AG04450 (cell line): Measurements from ENCODE around the gene RBFOX2. TPM values are rescaled to one million over a fixed set of nuclear protein-coding genes. Genes with fewer than 3 reads are reported as not detected.
A peak's percentile ranks its signal among the peaks of the same experiment; 100 is the strongest.
"Not testable (repeated sequence)": the region's sequence is repeated elsewhere in the genome, so short reads cannot be mapped to it uniquely, and the experiment has no call there.

Experiments used
- CTCF ChIA-PET: fragments of 300-600, 350-600 bp; formaldehyde crosslinking; extraction: SDS; loops from one replicate; lab custom pipeline; 2022; ENCODE audit warnings: antibody characterized with exemption, inconsistent platforms; lab: Charles Lee
- POLR2A ChIA-PET: fragments of 350-600 bp; formaldehyde crosslinking; extraction: SDS; loops from one replicate; lab custom pipeline; 2021; ENCODE audit warnings: antibody characterized with exemption, inconsistent platforms; lab: Yijun Ruan, JAX
- DNase-seq: peaks from one replicate; pipeline ENCODE4 v3.0.0-alpha.2; 2011; ENCODE audit warnings: low read depth, low spot score
- H3K27ac ChIP-seq: one replicate; pipeline ENCODE4 v1.5.1; 2012; ENCODE audit warnings: low read depth, low read length, control low read depth
- H3K27me3 ChIP-seq: one replicate; pipeline ENCODE4 v1.6.0; 2012; ENCODE audit warnings: low read length; ENCODE audit not compliant: control insufficient read depth, insufficient read depth
- H3K4me3 ChIP-seq: 2 replicates; pipeline ENCODE4 v1.5.1; 2011; ENCODE audit warnings: mild to moderate bottlenecking, low read depth, low read length, control low read depth
- H3K9me3 ChIP-seq: 2 replicates; pipeline ENCODE4 v1.5.1; 2012; ENCODE audit warnings: low read length; ENCODE audit not compliant: control insufficient read depth, insufficient read depth
- CTCF ChIP-seq: IDR thresholded peaks from 2 replicates; pipeline ENCODE4 v1.5.1; 2011; ENCODE audit warnings: low read depth, low read length, control low read depth, inconsistent platforms
- polyA plus RNA-seq: library from polyadenylated mRNA; depleted of rRNA; stranded (reverse); fragments of >200 nt; gene quantifications from 2 replicates; pipeline ENCODE4 v1.2.3, GENCODE V29; 2011

Gene RBFOX2
- polyA plus RNA-seq, 1 experiment: 288 TPM

DNA sequence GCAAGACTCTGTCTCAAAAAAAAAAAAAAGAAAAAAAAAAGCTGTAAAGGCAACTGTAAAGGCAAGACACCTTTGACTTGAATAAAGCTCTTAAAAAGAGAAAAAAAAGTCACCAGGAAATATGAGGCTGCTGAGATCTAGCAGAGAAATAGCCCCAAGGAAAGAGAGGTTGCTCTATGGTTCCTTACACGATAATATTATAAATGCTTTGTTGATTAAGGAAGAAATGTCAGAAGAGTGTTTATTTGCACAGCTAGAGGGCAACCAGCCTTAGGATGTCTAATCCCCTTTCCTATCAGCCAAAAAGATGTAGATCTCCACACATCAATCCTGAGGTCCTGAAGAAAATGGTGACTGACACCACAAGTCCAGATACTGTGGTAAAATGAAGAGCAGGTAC lies 32.0 kb downstream of the RBFOX2 start:
- H3K9me3 ChIP-seq: no peaks in the 10 kb centered on the region
- TF ChIP-seq CTCF: no peak
- ChIA-PET POLR2A (interaction anchor here (1.3 to 2.7 kb wide), 6 partner anchors 12 to 69 kb away, joined by 3 to 25 read pairs (median 6); partner anchors contain the start of gene RBFOX2), CTCF (interaction anchor here (1.3 to 6.8 kb wide), 3 partner anchors 69 to 154 kb away, joined by 3 to 28 read pairs (median 4); no protein-coding TSS in a partner anchor)
- H3K4me3 ChIP-seq: no peak overlapping the region
- no peaks in the 10 kb centered on the region for H3K27me3 ChIP-seq
- no peak for DNase-seq
- H3K27ac ChIP-seq: peak overlapping the region; percentile 76

GRCh38 chr22:35995772-35996171 lies 32.9 kb downstream of the RBFOX2 start:
- Histone ChIP-seq H3K9me3 (no peaks in the 10 kb centered on the region), H3K4me3 (peak overlapping the region; percentile 35), H3K27me3 (no peaks in the 10 kb centered on the region), H3K27ac (peak overlapping the region; percentile 85)
- no peak for TF ChIP-seq CTCF
- DNase-seq: peak; percentile 98
- POLR2A ChIA-PET: interaction anchor here (0.7 to 2.7 kb wide), 8 partner anchors 12 to 70 kb away, joined by 3 to 25 read pairs (median 5); partner anchors contain the start of gene RBFOX2
- CTCF ChIA-PET: interaction anchor here (1.3 to 6.8 kb wide), 3 partner anchors 70 to 153 kb away, joined by 3 to 28 read pairs (median 4); no protein-coding TSS in a partner anchor

- CTCF ChIA-PET: interaction anchor here (1.3 to 6.8 kb wide), 3 partner anchors 70 to 153 kb away, joined by 3 to 28 read pairs (median 4); no protein-coding TSS in a partner anchor
- H3K4me3 ChIP-seq: peak overlapping the region; percentile 35
- no peaks in the 10 kb centered on the region for H3K9me3 ChIP-seq
- TF ChIP-seq CTCF: no peak
- DNase-seq: no peak
- POLR2A ChIA-PET: interaction anchor here (0.7 to 2.7 kb wide), 8 partner anchors 12 to 71 kb away, joined by 3 to 25 read pairs (median 5); partner anchors contain the start of gene RBFOX2
- H3K27ac ChIP-seq: peak overlapping the region; percentile 85
- H3K27me3 ChIP-seq: no peaks in the 10 kb centered on the region
Measured at GRCh38 chr22:35995348-35995747, 33.3 kb downstream of the RBFOX2 start.

DNA sequence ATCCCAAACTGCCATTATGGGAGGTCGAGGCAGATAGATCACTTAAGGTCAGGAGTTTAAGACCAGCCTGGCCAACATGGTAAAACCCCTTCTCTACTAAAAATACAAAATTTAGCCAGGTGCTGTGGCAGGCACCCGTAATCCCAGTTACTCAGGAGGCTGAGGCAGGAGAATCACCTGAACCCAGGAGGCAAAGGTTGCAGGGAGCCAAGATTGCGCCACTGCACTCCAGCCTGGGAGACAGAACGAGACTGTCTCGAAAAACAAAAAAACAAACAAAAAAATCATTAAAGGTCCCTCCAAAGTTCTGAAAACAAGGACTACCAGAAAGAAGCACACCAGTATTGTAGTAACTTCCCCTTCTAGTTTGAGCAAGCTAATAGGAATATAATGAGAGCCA lies 34.9 kb downstream of the RBFOX2 start:
- H3K4me3 ChIP-seq, DNase-seq, H3K27ac ChIP-seq, H3K27me3 ChIP-seq, POLR2A ChIA-PET, H3K9me3 ChIP-seq: not testable (repeated sequence)
- CTCF ChIA-PET: interaction anchor here (1.3 to 6.8 kb wide), 2 partner anchors 72 kb away, joined by 8 to 28 read pairs; no protein-coding TSS in a partner anchor

DNA sequence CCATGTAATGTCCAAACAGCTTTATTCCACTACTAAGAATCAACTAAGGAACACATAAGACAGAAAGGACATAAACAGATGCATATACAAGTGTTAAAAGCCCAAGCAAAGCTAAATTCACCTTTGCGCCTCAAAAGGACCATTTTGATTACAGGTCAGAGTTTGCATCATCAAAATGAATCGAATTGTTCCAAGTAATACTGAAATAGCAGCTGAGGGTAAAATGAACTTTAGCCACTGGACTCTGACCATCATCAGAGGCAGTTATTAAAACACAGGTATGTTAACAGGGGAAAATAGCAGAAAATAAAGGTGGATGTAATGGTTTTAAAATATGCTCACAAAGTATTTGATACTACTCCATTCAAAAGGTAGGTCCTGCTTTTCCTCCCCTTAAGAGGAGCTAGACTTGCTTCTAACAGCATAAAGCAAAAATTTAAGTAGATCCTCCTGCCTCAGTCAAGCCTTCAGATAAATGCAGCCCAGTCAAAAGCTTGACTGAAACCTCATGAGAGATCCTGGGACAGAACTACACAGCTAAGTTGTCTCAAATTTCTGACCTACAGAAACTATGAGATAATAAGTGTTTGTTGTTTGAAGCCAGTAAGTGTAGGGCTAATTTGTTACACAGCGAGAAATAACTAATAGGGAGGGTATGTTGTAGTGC lies 35.4 kb downstream of the RBFOX2 start:
- POLR2A ChIA-PET: no interaction called here
- CTCF ChIA-PET: interaction anchor here (1.3 to 1.5 kb wide), 2 partner anchors 62 to 73 kb away, joined by 3 to 8 read pairs; no protein-coding TSS in a partner anchor
- TF ChIP-seq CTCF: no peak
- DNase-seq: no peak
- H3K27ac ChIP-seq: no peak overlapping the region
- H3K9me3 ChIP-seq: no peaks in the 10 kb centered on the region
- H3K4me3 ChIP-seq: no peak overlapping the region
- H3K27me3 ChIP-seq: no peaks in the 10 kb centered on the region
